ENCODE results near the gene CEP135.
"Not testable (repeated sequence)": the region's sequence is repeated elsewhere in the genome, so short reads cannot be mapped to it uniquely, and the experiment has no call there.

Gene CEP135

GRCh38 chr4:55948726-55949481, at the start of gene CEP135:
CEP135 (plus strand) TSS chr4:55948945; CDS start chr4:55952131, 3,186 bp downstream.
- DNase-seq: peak; percentile 91

DNA sequence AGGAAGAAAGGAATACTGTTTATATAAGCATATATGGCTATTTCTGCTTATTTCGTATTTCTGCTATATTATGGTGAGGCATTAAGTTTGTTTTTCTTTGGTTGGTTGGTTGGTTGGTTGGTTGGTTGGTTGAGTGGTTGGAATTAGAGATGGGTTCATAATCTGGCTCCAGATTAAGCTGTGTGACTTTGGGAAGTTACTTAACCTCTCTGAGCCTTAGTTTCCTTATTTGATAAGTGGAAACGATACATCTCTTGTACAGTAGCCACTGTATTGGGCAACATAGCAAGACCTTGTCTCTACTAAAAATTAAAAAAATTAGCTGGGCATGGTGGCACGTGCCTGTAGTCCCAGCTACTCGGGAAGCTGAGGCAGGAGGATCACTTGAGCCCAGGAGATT, 46.1 kb upstream of the CEP135 start:
- DNase-seq: no peak

DNA sequence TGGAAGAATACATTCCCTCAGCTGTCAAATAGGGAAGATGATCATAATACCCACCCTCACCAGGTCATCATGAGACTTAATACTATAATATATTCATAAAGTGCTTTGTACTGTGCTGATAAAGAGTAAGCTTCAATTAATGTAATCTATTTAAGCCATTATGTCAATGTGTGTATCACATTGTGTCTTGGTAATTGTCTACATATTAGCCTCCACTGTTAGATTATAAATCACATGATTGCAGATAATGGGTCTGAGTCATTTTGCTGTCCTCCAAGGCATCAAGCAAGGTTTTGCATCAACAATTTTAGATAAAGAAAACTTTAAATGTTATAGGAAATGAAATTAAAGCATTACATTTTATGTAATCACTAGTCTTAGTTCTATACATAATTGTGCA, 45.2 kb upstream of the CEP135 start:
- DNase-seq: no peak

DNA sequence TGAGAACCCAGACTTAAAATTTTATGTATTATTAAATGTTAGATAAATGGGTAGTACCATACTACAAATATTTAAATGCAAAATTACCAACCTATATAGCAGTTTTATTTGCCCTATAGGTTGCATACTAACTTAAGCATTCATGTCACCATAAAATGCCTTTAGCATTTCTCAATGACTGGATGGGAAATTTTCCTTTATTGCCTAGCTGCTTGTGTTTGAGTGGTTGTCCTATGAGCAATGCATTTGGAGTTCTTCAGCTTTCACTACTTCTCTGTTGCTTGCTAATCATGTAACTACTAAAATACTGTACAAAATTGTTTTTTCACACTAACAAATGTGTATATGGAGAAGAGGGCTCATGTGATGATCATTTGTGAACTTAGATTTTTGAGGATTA, 44.2 kb upstream of the CEP135 start:
- no peak for DNase-seq

GRCh38 chr4:55906323-55906722, 42.4 kb upstream of the CEP135 start:
- DNase-seq: no peak

DNA sequence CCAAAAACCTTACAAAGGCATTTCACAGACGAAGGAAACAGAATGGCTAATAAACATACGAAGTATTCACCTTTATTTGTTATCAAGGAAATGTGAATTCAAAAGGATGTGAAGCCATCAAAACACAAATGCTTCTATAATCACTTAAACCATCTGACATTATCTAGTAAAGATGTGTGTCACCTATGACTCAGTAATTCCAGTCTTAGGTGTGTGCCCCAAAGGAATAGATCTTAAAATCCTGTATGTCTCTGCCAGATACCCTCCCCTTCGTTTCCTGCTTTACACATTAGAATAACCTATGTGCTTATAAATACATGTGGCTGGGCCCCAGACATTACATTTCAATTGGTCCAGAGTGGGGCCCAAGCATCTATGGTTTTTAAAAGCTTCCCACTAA, 41.8 kb upstream of the CEP135 start:
- no peak for DNase-seq

- no peak for DNase-seq
Measured at GRCh38 chr4:55907469-55907868, 41.3 kb upstream of the CEP135 start.

DNA sequence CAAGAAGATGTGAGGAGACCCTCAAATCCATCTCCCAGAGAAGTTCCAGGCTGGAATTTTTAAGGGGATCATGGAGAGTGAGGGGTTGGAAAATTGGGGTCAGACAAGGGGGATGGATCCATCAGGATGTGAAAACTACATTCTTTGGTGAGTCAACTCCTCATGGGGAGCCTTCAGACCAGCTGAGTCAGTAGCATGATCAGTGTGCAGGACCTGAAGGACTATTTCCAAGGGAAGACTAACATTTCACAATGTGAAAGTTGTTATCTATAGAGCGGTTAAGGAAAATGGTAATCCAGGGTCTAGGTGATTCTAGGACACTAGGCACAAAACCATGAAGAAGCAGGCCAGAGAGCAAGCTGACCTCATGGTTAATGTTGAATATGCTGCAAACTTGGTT, 38.6 kb upstream of the CEP135 start:
- no peak for DNase-seq

DNA sequence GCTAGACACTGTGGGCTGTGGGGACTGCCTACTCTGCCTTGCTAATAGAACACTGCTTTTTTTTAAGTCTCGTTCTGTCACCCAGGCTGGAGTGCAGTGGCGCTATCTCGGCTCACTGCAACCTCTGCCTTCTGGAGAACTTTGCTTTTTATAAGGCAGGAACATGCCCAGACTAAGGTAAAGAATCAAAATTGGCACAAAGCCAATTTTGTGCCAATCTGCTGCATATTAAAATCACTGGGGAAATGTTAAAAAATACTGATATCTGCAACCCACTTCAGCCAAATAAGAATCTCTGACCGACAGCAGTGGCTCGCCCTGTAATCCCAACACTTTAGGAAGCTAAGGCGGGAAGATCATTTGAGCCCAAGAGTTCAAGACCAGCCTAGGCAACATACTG, 36.5 kb upstream of the CEP135 start:
- DNase-seq: no peak

DNA sequence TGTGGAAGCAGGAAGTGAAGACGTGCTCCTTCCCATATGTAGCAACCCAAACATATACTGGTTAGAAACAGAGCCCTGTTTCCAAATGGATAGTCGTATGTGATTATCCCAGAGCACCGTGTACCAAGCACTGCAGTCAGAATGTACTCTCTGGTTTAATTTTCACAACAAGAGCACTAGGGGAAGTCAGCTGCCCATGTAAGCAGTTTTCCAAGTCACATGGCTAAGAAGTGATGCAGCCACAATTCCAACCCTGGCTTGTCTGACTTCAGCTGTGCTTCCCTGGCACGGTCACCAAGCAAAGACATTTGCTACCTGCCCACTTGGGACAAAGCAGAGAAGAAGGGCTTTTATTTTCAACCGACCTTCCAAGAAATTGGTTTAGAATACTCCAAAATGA, 28.2 kb upstream of the CEP135 start:
- DNase-seq: no peak

GRCh38 chr4:55921093-55921492, 27.7 kb upstream of the CEP135 start:
- no peak for DNase-seq

- DNase-seq: no peak
Measured at GRCh38 chr4:55925241-55925640, 23.5 kb upstream of the CEP135 start.

GRCh38 chr4:55926610-55927009, 22.1 kb upstream of the CEP135 start:
- no peak for DNase-seq

GRCh38 chr4:55927803-55928437, 20.8 kb upstream of the CEP135 start:
- no peak for DNase-seq

DNA sequence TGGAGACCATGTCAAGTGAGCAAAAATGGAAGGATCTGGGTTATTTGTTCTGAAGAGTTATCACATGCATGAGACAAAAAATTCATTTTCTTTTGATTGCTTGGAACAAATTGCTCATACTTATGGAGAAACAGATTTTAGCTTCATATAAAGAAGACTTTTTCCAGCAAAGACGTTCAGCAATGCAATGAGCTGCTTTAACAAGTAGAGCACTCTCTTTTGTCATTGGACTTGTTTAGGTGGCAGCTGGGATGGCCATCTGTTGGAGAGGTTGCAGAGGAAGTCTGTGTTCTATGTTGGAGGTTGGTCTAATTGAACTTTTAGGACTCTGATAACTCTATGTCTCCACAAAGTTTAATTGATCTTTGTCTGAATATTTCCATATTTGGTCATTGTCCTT, 19.9 kb upstream of the CEP135 start:
- no peak for DNase-seq

DNA sequence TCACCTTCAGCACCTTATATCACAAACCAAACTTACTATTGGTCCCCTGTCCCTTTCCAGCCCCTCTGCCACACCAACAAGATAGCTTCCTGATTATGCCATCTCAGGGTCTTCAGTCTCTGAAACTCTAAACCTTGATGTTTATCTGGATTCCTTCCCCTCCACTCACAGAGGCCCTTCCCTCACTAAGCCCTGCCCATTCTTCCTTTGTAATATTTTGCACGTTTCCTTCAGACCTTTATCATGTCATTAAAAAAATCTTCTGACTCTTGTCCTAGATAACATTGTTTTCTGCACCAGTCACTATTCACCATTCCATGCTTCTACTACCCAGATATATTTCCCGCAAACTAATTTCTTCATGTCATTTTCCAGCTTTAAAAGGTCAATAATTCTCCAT, 17.7 kb upstream of the CEP135 start:
- no peak for DNase-seq

DNA sequence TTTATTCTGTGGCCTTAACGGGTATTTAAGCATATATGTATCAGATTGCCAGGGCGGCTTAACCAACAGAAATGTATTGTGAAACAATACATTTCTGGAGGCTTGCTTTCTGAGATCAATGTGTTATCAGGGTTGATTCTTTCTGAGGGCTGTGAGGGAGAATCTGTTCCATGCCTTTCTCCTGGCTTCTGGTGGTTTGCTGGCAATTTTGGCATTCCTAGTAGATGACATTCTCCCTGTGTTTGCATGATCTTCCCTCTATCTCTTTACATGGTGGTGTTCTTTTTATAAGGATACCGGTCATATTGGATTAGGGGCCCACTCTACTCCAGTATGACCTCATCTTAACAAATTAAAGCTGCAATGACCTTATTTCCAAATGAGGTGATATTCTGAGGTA, 16.9 kb upstream of the CEP135 start:
- no peak for DNase-seq

GRCh38 chr4:55932511-55932910, 16.2 kb upstream of the CEP135 start:
- no peak for DNase-seq

- no peak for DNase-seq
Measured at GRCh38 chr4:55933611-55934010, 15.1 kb upstream of the CEP135 start.

- not testable (repeated sequence) for DNase-seq
Measured at GRCh38 chr4:55935907-55936306, 12.8 kb upstream of the CEP135 start.

GRCh38 chr4:55938481-55938880, 10.3 kb upstream of the CEP135 start:
- no peak for DNase-seq

DNA sequence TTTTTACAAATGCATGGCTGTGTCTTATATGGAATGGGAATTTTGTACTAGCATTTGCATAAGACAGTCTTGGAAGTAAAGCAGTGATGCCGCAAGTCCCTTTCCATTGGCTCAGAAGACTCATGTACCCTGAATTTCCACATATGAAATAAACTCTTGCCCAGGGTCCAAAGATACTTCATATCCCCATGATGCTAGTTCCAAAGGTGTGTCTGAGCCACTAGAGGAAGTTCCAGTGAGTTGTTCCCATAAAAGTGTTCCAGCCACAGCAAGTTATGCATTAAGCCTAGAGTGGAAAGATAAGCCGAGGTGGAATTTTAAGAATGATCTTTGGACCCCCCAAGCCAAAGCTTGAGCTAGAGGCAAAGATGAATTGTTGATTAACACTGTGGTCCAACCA, 9.3 kb upstream of the CEP135 start:
- DNase-seq: no peak

DNA sequence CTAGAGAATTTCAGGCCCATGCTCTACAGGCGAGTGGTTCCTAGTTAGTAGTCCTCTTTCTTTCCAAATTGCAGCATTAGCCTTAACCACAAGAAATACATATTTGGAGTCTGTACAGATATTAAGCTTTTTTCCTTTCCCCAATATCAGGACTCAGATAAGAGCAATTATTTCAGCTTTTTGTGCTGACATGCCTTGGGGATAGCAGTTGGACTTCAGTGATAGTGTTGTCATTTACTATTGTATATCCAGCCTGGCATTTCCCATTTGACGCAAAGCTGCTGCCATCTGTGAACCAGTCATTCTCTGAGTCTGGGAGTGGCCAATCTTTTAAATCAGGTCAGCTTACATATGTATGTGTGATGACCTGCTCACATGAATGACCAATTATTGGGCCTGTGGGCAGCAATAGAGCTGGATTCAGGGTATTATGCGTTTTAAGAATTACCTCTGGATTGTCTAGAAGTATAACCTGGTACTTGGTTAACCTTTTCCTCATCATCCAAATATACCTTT, 6.8 kb upstream of the CEP135 start:
- no peak for DNase-seq

DNA sequence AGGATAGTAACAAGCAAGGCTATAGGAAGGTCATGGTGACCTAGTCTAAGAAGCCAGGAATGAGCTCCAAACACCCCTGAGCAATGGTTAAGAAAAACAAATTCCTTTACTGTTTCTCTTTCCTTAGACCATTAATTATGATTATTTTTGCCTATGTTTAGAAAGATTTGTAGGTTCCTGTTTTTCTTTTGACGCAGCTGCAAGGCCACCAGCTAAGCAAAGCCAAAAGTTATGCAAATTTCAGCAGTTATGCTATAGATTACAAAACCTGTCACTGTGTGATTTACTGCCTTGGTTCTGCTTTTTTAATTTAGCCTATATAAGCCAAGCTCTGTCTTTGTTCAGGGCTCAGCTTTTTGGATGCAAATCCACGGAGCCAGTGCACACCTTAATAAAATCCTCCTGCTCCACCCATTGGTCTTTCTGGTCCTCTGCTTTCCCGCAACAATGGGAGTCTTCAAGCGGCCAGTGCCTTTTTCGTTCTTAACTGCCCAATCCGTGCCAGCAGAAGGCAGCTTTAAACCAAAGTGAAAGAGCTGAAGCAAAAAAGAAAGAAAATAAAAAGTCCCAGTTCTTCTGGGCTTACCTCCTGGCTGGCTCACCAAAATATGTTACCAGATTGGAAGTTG, 1.4 kb upstream of the CEP135 start:
- peak; percentile 84 for DNase-seq
